ENCODE measurements around the gene VPS26B. TPM values are rescaled to one million over a fixed set of nuclear protein-coding genes. Genes with fewer than 3 reads are reported as not detected.

VPS26B gene
- total and polyA plus RNA-seq, 9 of the 15 experiments (the other 6 are each of a cell fraction or from before 2014, with no cell fraction given) = 3.5 to 43.3 (median 27.4) TPM

GRCh38 chr11:134233729-134234179 lies 9.3 kb downstream of the VPS26B start (continued):
- TF ChIP-seq HINFP (tag; conservative IDR thresholded peaks at IDR 0.05; ENCODE audit: low read depth) = no peak
- no peak for TF ChIP-seq TEAD1 (CRISPR knock-in tag; IDR thresholded peaks at IDR 0.05)
- no peak for TF ChIP-seq SRSF7 (optimal IDR thresholded peaks at IDR 0.05; ENCODE audit: low read depth, low read length)
- TF ChIP-seq SMAD3 (CRISPR knock-in tag; conservative IDR thresholded peaks at IDR 0.05) = no peak
- TF ChIP-seq THRAP3 (IDR thresholded peaks at IDR 0.05; ENCODE audit: borderline replicate concordance) = no peak
- TF ChIP-seq RBM14 (IDR thresholded peaks at IDR 0.05; ENCODE audit: borderline replicate concordance, insufficient read depth, low read depth, low read length) = no peak
- no peak for TF ChIP-seq ZBTB49 (CRISPR knock-in tag; IDR thresholded peaks at IDR 0.05; ENCODE audit: borderline replicate concordance)
- no peak for TF ChIP-seq ZNF140 (CRISPR knock-in tag; IDR thresholded peaks at IDR 0.05)
- no peak for TF ChIP-seq VEZF1 (CRISPR knock-in tag; IDR thresholded peaks at IDR 0.05)
- no peak for TF ChIP-seq NR0B1 (IDR thresholded peaks at IDR 0.05; ENCODE audit: partially characterized antibody)
- TF ChIP-seq SMARCA4 (IDR thresholded peaks at IDR 0.05) = peak; percentile 65
- TF ChIP-seq CBFA2T3 (IDR thresholded peaks at IDR 0.05) = peak; percentile 84
- no peak for TF ChIP-seq GATAD2B (IDR thresholded peaks at IDR 0.05; ENCODE audit: borderline replicate concordance)
- TF ChIP-seq ETV6 (IDR thresholded peaks at IDR 0.05; ENCODE audit: borderline replicate concordance in 1 of 2, low read depth in 2 of 2, low read length in 1 of 2) = no peak
- TF ChIP-seq ETV6 (CRISPR knock-in tag; IDR thresholded peaks at IDR 0.05; ENCODE audit: borderline replicate concordance) = no peak
- peak; percentile 49; the same call in 1 of the 2 replicates for TF ChIP-seq POLR2AphosphoS5 (IDR thresholded peaks at IDR 0.05; ENCODE audit: control insufficient read depth, insufficient read depth, low read depth, low read length)
- TF ChIP-seq ZNF174 (CRISPR knock-in tag; IDR thresholded peaks at IDR 0.05) = no peak
- no peak for TF ChIP-seq ZNF583 (CRISPR knock-in tag; IDR thresholded peaks at IDR 0.05)
- no peak for TF ChIP-seq ZKSCAN1 (IDR thresholded peaks at IDR 0.05; ENCODE audit: low read depth, low read length)
- TF ChIP-seq TARDBP (IDR thresholded peaks at IDR 0.05) = no peak
- no peak for TF ChIP-seq MCM3 (IDR thresholded peaks at IDR 0.05)
- no peak for TF ChIP-seq ESRRA (IDR thresholded peaks at IDR 0.05; ENCODE audit: borderline replicate concordance, low read depth)
- TF ChIP-seq TEAD4 (IDR thresholded peaks at IDR 0.05; ENCODE audit: low read length) = peak; percentile 48; the same call in 1 of the 2 replicates
- no peak for TF ChIP-seq TEAD4 (CRISPR knock-in tag; IDR thresholded peaks at IDR 0.05; ENCODE audit: borderline replicate concordance)
- TF ChIP-seq NELFE (IDR thresholded peaks at IDR 0.05; ENCODE audit: insufficient read depth, insufficient read length) = no peak

Measured in K562 (cell line).